HFFc6 (cell line): Measurements from ENCODE around the gene TIGAR. TPM values are rescaled to one million over a fixed set of nuclear protein-coding genes. Genes with fewer than 3 reads are reported as not detected.

ENCODE experiments used
- DNase-seq: peaks from one replicate; pipeline ENCODE4 v3.0.0-alpha.2; 2018
- H3K27ac Mint-ChIP-seq: 2 replicates; pipeline ENCODE4 v1.8.0; 2020; ENCODE audit warnings: mild to moderate bottlenecking, mixed read lengths
- H3K27me3 Mint-ChIP-seq: 2 replicates; pipeline ENCODE4 v1.8.0; 2021; ENCODE audit warnings: mild to moderate bottlenecking, moderate library complexity, mixed read lengths; ENCODE audit not compliant: insufficient read depth
- H3K36me3 Mint-ChIP-seq: 2 replicates; pipeline ENCODE4 v1.8.0; 2021; ENCODE audit warnings: low read depth, mixed read lengths
- H3K4me1 Mint-ChIP-seq: 2 replicates; pipeline ENCODE4 v1.8.0; 2020; ENCODE audit warnings: low read depth, mixed read lengths
- H3K4me3 Mint-ChIP-seq: 2 replicates; pipeline ENCODE4 v1.8.0; 2020; ENCODE audit warnings: mild to moderate bottlenecking, moderate library complexity, mixed read lengths
- H3K9me3 Mint-ChIP-seq: 2 replicates; pipeline ENCODE4 v1.8.0; 2020; ENCODE audit warnings: mild to moderate bottlenecking, mixed read lengths
- CTCF ChIP-seq: fragments of 200-600 bp; sonication (generic); IDR thresholded peaks from 2 replicates; pipeline ENCODE4 v1.5.0; 2021; ENCODE audit warnings: antibody characterized with exemption, mild to moderate bottlenecking
- total RNA-seq, 6 experiments: library from RNA; stranded (reverse); fragmentation: NEBNext Ultra II Directional; extraction: Animal tissue kit (Norgen Biotek cat#: 25700); gene quantifications; 2 replicates in 1 of 6; 3 replicates in 5 of 6; pipeline ENCODE4 v1.2.3, GENCODE V29; 2021

TIGAR gene
- total RNA-seq, 6 experiments from 2014 or later: 29.9 to 51.8 (median 41.8) TPM

GRCh38 chr12:4277205-4277543 is 43.8 kb upstream of the TIGAR start:
- H3K4me3 Mint-ChIP-seq: no peak overlapping the region
- no peaks in the 10 kb centered on the region for H3K36me3 Mint-ChIP-seq
- H3K9me3 Mint-ChIP-seq: no peaks in the 10 kb centered on the region
- peaks cover 57% of the 10 kb centered on the region for H3K27me3 Mint-ChIP-seq
- DNase-seq: no peak
- H3K27ac Mint-ChIP-seq: no peak overlapping the region
- peak; percentile 67 for TF ChIP-seq CTCF
- peaks cover 39% of the 10 kb centered on the region for H3K4me1 Mint-ChIP-seq

GRCh38 chr12:4277857-4278256 is 43.2 kb upstream of the TIGAR start:
- Mint-ChIP-seq H3K4me1 (peaks cover 39% of the 10 kb centered on the region), H3K4me3 (no peak overlapping the region), H3K36me3 (no peaks in the 10 kb centered on the region), H3K27ac (no peak overlapping the region), H3K9me3 (no peaks in the 10 kb centered on the region), H3K27me3 (peaks cover 57% of the 10 kb centered on the region)
- DNase-seq: no peak
- TF ChIP-seq CTCF: no peak

GRCh38 chr12:4278329-4279197 is 42.5 kb upstream of the TIGAR start:
- Mint-ChIP-seq H3K4me3 (no peak overlapping the region), H3K27ac (no peak overlapping the region), H3K27me3 (peaks cover 51% of the 10 kb centered on the region), H3K9me3 (no peaks in the 10 kb centered on the region), H3K4me1 (peaks cover 33% of the 10 kb centered on the region), H3K36me3 (no peaks in the 10 kb centered on the region)
- DNase-seq: no peak
- TF ChIP-seq CTCF: no peak

- no peaks in the 10 kb centered on the region for H3K9me3 Mint-ChIP-seq
- peaks cover 33% of the 10 kb centered on the region for H3K4me1 Mint-ChIP-seq
- H3K4me3 Mint-ChIP-seq: no peak overlapping the region
- TF ChIP-seq CTCF: no peak
- H3K27ac Mint-ChIP-seq: no peak overlapping the region
- no peak for DNase-seq
- H3K36me3 Mint-ChIP-seq: no peaks in the 10 kb centered on the region
- peaks cover 48% of the 10 kb centered on the region for H3K27me3 Mint-ChIP-seq
Measured at GRCh38 chr12:4279198-4279690, 41.8 kb upstream of the TIGAR start.

- Mint-ChIP-seq H3K27ac (no peak overlapping the region), H3K36me3 (no peaks in the 10 kb centered on the region), H3K27me3 (peaks cover 39% of the 10 kb centered on the region), H3K4me1 (peaks cover 24% of the 10 kb centered on the region), H3K4me3 (no peak overlapping the region), H3K9me3 (no peaks in the 10 kb centered on the region)
- DNase-seq: no peak
- no peak for TF ChIP-seq CTCF
Measured at GRCh38 chr12:4280351-4281163, 40.5 kb upstream of the TIGAR start.
